Measurements from ENCODE around the gene PMPCA. TPM values are rescaled to one million over a fixed set of nuclear protein-coding genes. Genes with fewer than 3 reads are reported as not detected.

PMPCA gene
- total RNA-seq, 4 donors from 2014 or later = 28.8 to 48.2 (median 39.0) TPM

- Histone ChIP-seq H3K36me3 (peaks cover 8 to 24% of the 10 kb centered on the region in 2 donors), H3K27me3 (no peaks in the 10 kb centered on the region), H3K27ac (peak within 1 kb of the TSS in 2 of 3 donors; percentile 32 to 41), H3K4me3 (replicated peaks in 1 of 3) (peak within 1 kb of the TSS; percentile 76 to 99 (median 98)), H3K4me1 (peaks cover 16 to 17% of the 10 kb centered on the region in 2 donors), H3K9me3 (no peaks in the 10 kb centered on the region)
- WGBS, 2 donors = 1 to 10% methylated on average over 15 to 17 of the region's 71 CpGs
- intact Hi-C loops (cut with DNase I) = loop anchor here (5.0 kb wide), 1 partner anchor 37 kb away; the partner anchor contains the start of gene INPP5E
- peak; percentile 82 to 84 for DNase-seq
- TF ChIP-seq POLR2A (IDR thresholded peaks at IDR 0.05) = peak in 1 of 2 donors; percentile 63
- peak; percentile 52 to 99 (median 92) for TF ChIP-seq CTCF (IDR thresholded peaks at IDR 0.05)
Observed at GRCh38 chr9:136400038-136400834, 10.2 kb upstream of the PMPCA start, which contains the start of gene SNAPC4. Gene SNAPC4 (minus strand): TSS chr9:136400170. CDS start chr9:136398428, 1,742 bp downstream.

- H3K36me3 ChIP-seq = peaks cover 8 to 24% of the 10 kb centered on the region in 2 donors
- no peaks in the 10 kb centered on the region for H3K27me3 ChIP-seq
- WGBS, 2 donors = 88 to 98% methylated on average over 14 to 18 of the region's 18 CpGs
- no peak overlapping the region for H3K4me3 ChIP-seq (replicated peaks in 1 of 3)
- TF ChIP-seq POLR2A (IDR thresholded peaks at IDR 0.05) (no peak), CTCF (IDR thresholded peaks at IDR 0.05) (no peak)
- H3K27ac ChIP-seq = no peak overlapping the region
- H3K9me3 ChIP-seq = no peaks in the 10 kb centered on the region
- H3K4me1 ChIP-seq = peaks cover 16 to 17% of the 10 kb centered on the region in 2 donors
- no peak for DNase-seq
- intact Hi-C loops (cut with DNase I) = loop anchor here (5.0 kb wide), 1 partner anchor 36 kb away; the partner anchor contains the start of gene INPP5E
Observed at GRCh38 chr9:136401173-136401922, 9.1 kb upstream of the PMPCA start.

- H3K36me3 ChIP-seq = peaks cover 8 to 21% of the 10 kb centered on the region in 2 donors
- no peaks in the 10 kb centered on the region for H3K9me3 ChIP-seq
- intact Hi-C loops (cut with DNase I) = loop anchor here (5.0 kb wide), 1 partner anchor 35 kb away; the partner anchor contains the start of gene INPP5E
- no peak for TF ChIP-seq CTCF (IDR thresholded peaks at IDR 0.05)
- TF ChIP-seq POLR2A (IDR thresholded peaks at IDR 0.05) = no peak
- no peaks in the 10 kb centered on the region for H3K27me3 ChIP-seq
- H3K4me3 ChIP-seq (replicated peaks in 1 of 3) = no peak overlapping the region
- no peak overlapping the region for H3K27ac ChIP-seq
- WGBS, 2 donors = 72 to 75% methylated on average over 13 of the region's 13 CpGs
- peaks cover 16 to 17% of the 10 kb centered on the region in 2 donors for H3K4me1 ChIP-seq
- DNase-seq = no peak
Observed at GRCh38 chr9:136402067-136402466, 8.4 kb upstream of the PMPCA start.

GRCh38 chr9:136403538-136403914, 6.9 kb upstream of the PMPCA start:
- H3K27me3 ChIP-seq = no peaks in the 10 kb centered on the region
- H3K4me1 ChIP-seq = peaks cover 14 to 17% of the 10 kb centered on the region in 2 donors
- peaks cover 8 to 21% of the 10 kb centered on the region in 2 donors for H3K36me3 ChIP-seq
- intact Hi-C loops (cut with DNase I) = loop anchor here (5.0 kb wide), 1 partner anchor 34 kb away; the partner anchor contains the start of gene INPP5E
- no peak for DNase-seq
- WGBS, 2 donors = 87 to 88% methylated on average over 4 to 5 of the region's 5 CpGs
- no peak overlapping the region for H3K4me3 ChIP-seq (replicated peaks in 1 of 3)
- no peaks in the 10 kb centered on the region for H3K9me3 ChIP-seq
- TF ChIP-seq CTCF (IDR thresholded peaks at IDR 0.05) (no peak), POLR2A (IDR thresholded peaks at IDR 0.05) (no peak)
- H3K27ac ChIP-seq = no peak overlapping the region
